Choroid plexus epithelial cell (primary cell): Measurements from ENCODE around the gene HEXIM1.

Experiments used
- DNase-seq: peaks from one replicate; pipeline ENCODE4 v3.0.0-alpha.2; 2010; ENCODE audit warnings: low read depth
- H3K4me3 ChIP-seq: 2 replicates; pipeline ENCODE4 v1.5.1; 2011; ENCODE audit warnings: low read depth, mild to moderate bottlenecking, control low read depth, low read length, moderate library complexity
- CTCF ChIP-seq: conservative IDR thresholded peaks from 2 replicates; pipeline ENCODE4 v1.5.1; 2011; ENCODE audit warnings: low read depth, mild to moderate bottlenecking, control low read depth, inconsistent platforms, low read length, moderate library complexity

The HEXIM1 gene

GRCh38 chr17:45143094-45143670 is 5.1 kb upstream of the HEXIM1 start:
- no peak overlapping the region for H3K4me3 ChIP-seq
- no peak for TF ChIP-seq CTCF
- no peak for DNase-seq

- H3K4me3 ChIP-seq, result peak overlapping the region; percentile 57
- no peak for TF ChIP-seq CTCF
- peak; percentile 85 for DNase-seq
These were observed 4.5 kb upstream of the HEXIM1 start for GRCh38 chr17:45143767-45144198.

DNA sequence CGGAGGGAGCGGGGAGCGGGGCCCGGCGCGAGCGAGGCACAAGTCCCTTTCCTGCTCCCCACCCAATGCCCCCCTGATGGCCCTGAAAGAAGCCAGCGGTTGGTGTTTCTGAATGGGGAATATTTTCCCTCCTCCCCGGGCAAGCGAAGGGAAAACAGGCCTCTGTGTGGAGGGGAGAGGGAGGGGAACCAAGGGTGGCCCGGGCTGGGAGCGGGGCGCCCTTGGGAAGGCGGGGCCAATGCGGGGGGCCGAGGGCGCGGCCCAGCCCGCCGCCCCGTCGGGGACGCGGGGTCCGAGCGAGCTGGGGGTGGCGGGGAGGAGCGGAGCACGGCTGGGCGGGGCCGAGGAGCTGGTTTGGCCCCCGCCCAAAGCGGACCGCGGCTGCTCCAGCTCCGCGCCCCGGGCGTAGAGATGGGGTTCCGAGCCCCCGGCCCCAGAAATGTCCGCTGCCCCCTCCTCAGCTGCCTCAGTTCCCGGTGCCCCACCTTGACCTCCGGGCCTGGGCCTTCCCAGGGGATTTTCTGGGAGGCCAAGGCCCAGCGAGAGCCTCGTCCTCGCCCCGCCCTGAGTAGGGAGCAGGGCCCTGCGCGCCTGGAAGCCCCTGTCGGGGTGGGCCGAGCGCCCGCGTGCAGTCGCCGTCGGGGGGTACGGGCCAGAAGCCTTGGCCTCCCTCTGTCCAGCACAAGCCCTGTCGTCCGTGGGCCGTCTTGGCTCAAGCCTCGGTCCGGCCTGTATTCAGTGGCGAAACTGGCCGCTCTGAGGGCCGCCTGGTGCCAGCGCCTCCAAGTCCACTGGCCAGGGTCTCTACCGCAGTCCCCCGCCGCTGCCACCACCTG is 3.9 kb upstream of the HEXIM1 start:
- no peak for DNase-seq
- H3K4me3 ChIP-seq, result peak overlapping the region; percentile 57
- no peak for TF ChIP-seq CTCF

DNA sequence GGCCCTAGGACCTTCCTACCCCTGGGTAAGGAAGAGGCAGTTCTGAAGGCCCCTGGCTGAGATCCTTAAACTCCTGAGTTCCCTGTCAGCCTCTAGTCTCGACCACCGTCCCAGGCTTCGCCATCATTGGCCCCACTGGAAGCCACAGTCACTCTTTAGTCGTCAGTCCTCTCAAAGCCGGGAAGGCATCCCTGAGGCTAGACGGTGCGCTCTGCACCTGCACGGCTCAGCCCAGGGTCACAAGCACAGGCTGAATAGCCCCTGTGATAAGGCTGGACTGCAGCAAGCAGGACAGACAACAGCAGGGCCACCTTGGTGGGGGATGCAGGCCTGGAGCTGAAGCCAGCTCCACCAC is 3.3 kb upstream of the HEXIM1 start:
- no peak for DNase-seq
- no peak overlapping the region for H3K4me3 ChIP-seq
- no peak for TF ChIP-seq CTCF

GRCh38 chr17:45146166-45146565 is 2.1 kb upstream of the HEXIM1 start:
- no peak for TF ChIP-seq CTCF
- no peak for DNase-seq
- H3K4me3 ChIP-seq, result no peak overlapping the region

- no peak for DNase-seq
- no peak for TF ChIP-seq CTCF
- no peak overlapping the region for H3K4me3 ChIP-seq
These were observed 1.7 kb upstream of the HEXIM1 start for GRCh38 chr17:45146592-45146889.
